H1 (cell line): ENCODE measurements around the gene KCNQ1. TPM values are rescaled to one million over a fixed set of nuclear protein-coding genes. Genes with fewer than 3 reads are reported as not detected.

ENCODE experiments used
- CHD1 ChIP-seq: IDR thresholded peaks from 2 replicates; pipeline ENCODE4 v1.6.1; 2012; ENCODE audit warnings: low read depth, low read length, improper control_type of control experiment
- CHD7 ChIP-seq: fragments of 300-600 bp; sonication (generic); IDR thresholded peaks from 2 replicates; pipeline ENCODE4 v1.7.1; 2012; ENCODE audit warnings: low read length, moderate library complexity, mild to moderate bottlenecking, inconsistent platforms; ENCODE audit not compliant: insufficient replicate concordance
- CREB1 ChIP-seq: IDR thresholded peaks from 2 replicates; pipeline ENCODE4 v1.6.1; 2012; ENCODE audit warnings: inconsistent platforms
- EGR1 ChIP-seq: IDR thresholded peaks from 2 replicates; pipeline ENCODE4 v1.6.1; 2011; ENCODE audit warnings: low read depth, low read length, borderline replicate concordance
- RFX5 ChIP-seq: IDR thresholded peaks from 2 replicates; pipeline ENCODE4 v1.6.1; 2011; ENCODE audit warnings: low read depth, low read length, improper control_type of control experiment, borderline replicate concordance
- RNF2 ChIP-seq: fragments of 200-900, 300-1000 bp; sonication (generic); IDR thresholded peaks from 2 replicates; pipeline ENCODE4 v1.7.1; 2016; ENCODE audit warnings: borderline replicate concordance, low read depth, mild to moderate bottlenecking, antibody characterized with exemption, low read length; ENCODE audit not compliant: poor library complexity, severe bottlenecking; ENCODE audit errors: missing control alignments
- SIN3A ChIP-seq, 2 experiments: IDR thresholded peaks in 1 of 2; conservative IDR thresholded peaks in 1 of 2; 2 replicates each; pipeline ENCODE4 v1.6.1; 2011 to 2012; ENCODE audit warnings: low read length in 2 of 2, improper control_type of control experiment in 1 of 2, low read depth in 1 of 2, mild to moderate bottlenecking in 1 of 2
- polyA plus RNA-seq, 7 experiments: library from polyadenylated mRNA; depleted of rRNA in 3 of 7; stranded (reverse) in 5 of 7; unstranded in 2 of 7; fragments of >200 nt in 5 of 7; fragments of 200-250 nt in 2 of 7; gene quantifications; 1 replicate in 5 of 7; 2 replicates in 1 of 7; 4 replicates in 1 of 7; pipeline versions ENCODE4 v1.2.1 to v1.2.3, GENCODE V29; 2011 to 2013; ENCODE audit warnings: missing spikeins in 2 of 7, mixed read lengths in 2 of 7
- total RNA-seq: library from RNA; stranded (reverse); fragmentation: NEBNext Ultra II Directional; extraction: Animal tissue kit (Norgen Biotek cat#: 25700); gene quantifications from 2 replicates; pipeline ENCODE4 v1.2.1, GENCODE V29; 2021
- TF ChIP-seq, protein P1 (sequence below): IDR thresholded peaks from 2 replicates; pipeline ENCODE4 v1.6.1; 2012; ENCODE audit warnings: inconsistent platforms

Gene KCNQ1
- total and polyA plus RNA-seq, 2 of the 8 experiments (the other 6 are each of a cell fraction or from before 2014, with no cell fraction given), result 1.9 to 2.0 TPM

GRCh38 chr11:2807025-2807681 is 362.3 kb downstream of the KCNQ1 start (continued):
- TF ChIP-seq, protein P1, sequence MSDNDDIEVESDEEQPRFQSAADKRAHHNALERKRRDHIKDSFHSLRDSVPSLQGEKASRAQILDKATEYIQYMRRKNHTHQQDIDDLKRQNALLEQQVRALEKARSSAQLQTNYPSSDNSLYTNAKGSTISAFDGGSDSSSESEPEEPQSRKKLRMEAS, result no peak
- no peak for TF ChIP-seq CHD7
- no peak for TF ChIP-seq RNF2
- no peak for TF ChIP-seq EGR1
- TF ChIP-seq RFX5, result no peak
- TF ChIP-seq SIN3A (conservative IDR thresholded peaks at IDR 0.05 in 1 of 2, IDR thresholded peaks at IDR 0.05 in 1 of 2; ENCODE audit: low read depth in 1 of 2, low read length in 2 of 2), result no peak
- TF ChIP-seq CHD1, result no peak
- TF ChIP-seq CREB1, result no peak
